Fibroblast of mammary gland (primary cell): ENCODE data around the gene LRRC3C.

Experiments
- DNase-seq: peaks from one replicate; pipeline ENCODE4 v3.0.0-alpha.2; 2010; ENCODE audit warnings: low read depth
- H3K4me3 ChIP-seq: 2 replicates; pipeline ENCODE4 v1.5.1; 2011; ENCODE audit warnings: low read depth, mild to moderate bottlenecking, low read length, moderate library complexity; ENCODE audit not compliant: control insufficient read depth
- TF ChIP-seq, protein P1 (sequence below): conservative IDR thresholded peaks from 2 replicates; pipeline ENCODE4 v1.5.1; 2011; ENCODE audit warnings: low read depth, low read length, inconsistent platforms; ENCODE audit not compliant: control insufficient read depth, insufficient read depth

LRRC3C gene

DNA sequence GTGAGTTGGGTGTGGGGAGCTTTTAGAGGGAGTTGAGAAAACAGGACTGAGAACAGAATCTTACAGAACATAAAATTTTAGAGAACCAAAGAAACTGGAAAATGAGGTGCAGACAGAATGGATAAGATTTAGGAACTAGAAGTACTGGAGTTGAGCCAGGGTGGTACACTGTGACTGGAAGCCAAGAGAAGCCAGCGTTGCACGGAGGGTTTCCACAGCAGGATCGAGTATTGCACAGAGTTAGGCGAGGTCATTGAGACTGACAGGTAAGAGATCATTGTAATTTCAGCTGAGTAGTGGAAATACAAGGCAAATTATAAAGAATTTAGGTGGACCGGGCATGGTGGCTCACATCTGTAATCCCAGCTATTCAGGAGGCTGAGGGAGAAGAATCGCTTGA is 41.8 kb downstream of the LRRC3C start:
- no peak overlapping the region for H3K4me3 ChIP-seq
- TF ChIP-seq, protein P1, sequence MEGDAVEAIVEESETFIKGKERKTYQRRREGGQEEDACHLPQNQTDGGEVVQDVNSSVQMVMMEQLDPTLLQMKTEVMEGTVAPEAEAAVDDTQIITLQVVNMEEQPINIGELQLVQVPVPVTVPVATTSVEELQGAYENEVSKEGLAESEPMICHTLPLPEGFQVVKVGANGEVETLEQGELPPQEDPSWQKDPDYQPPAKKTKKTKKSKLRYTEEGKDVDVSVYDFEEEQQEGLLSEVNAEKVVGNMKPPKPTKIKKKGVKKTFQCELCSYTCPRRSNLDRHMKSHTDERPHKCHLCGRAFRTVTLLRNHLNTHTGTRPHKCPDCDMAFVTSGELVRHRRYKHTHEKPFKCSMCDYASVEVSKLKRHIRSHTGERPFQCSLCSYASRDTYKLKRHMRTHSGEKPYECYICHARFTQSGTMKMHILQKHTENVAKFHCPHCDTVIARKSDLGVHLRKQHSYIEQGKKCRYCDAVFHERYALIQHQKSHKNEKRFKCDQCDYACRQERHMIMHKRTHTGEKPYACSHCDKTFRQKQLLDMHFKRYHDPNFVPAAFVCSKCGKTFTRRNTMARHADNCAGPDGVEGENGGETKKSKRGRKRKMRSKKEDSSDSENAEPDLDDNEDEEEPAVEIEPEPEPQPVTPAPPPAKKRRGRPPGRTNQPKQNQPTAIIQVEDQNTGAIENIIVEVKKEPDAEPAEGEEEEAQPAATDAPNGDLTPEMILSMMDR: no peak
- DNase-seq: no peak

DNA sequence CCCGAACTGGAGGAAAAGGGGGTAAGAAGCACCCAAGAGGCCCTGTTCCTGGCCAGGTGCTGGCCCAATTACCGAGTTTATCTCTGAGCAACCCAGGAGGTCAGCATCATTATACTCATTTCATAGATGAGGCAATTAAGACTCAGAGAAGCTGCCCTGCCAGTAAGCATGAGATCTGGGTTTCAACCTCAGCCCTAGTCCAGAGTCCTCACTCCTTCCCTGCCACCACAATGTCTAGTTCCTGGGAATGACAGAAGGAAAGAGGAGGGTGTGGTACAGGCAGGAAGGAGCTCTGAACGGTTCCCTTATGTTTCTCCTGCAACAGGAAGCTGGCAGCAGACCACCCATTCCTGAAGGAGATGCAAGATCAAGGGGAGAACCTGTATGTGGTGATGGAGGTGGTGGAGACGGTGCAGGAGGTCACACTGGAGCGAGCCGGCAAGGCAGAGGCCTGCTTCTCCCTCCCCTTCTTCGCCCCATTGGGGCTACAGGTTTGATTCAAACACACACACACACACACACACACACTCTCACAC is 42.7 kb downstream of the LRRC3C start:
- DNase-seq: no peak
- no peak overlapping the region for H3K4me3 ChIP-seq
- TF ChIP-seq, protein P1: no peak

DNA sequence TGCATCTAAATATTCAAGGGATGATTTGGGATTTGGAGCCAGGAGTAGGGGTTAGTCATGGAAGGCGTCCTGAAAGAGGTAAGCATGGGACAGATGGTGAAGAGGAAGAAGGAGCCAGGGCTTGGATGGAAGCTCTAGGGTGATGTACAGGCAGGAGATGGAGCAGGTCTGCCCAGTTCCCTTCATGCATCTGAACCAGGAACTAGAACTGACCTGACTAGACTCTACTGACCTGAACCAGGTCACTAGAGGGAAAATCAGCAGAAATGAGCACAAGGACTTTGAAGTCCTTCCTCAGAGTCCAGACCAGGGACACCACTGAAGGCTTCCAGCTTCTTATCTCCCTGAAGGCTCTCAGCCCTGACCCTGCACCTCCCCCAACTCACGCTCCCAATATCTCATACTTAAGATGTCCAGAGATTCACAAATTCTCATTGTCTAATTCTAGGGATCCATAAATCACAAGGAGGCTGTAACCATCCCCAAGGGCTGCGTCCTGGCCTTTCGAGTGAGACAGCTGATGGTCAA is 43.6 kb downstream of the LRRC3C start:
- DNase-seq: no peak
- no peak overlapping the region for H3K4me3 ChIP-seq
- TF ChIP-seq, protein P1: no peak

DNA sequence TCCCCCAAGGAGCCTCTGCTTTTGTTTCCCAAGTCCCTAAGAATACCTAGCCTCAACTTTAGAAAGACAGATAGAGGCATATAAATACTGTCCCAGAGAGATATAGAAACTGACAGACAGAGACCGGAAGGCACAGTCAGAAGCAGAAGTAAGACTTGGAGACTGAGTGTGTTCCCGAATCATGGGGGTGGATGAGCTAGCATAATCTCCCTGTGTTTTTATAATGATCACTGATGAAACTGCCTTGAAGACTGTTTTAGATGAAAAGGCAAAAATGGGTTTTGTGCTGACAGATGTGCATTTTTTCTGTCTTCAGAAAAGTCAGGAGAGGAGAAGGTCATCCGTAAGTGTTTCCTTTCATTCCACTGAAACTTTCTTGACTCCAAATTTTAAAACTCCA is 44.7 kb downstream of the LRRC3C start:
- DNase-seq: peak; percentile 38
- H3K4me3 ChIP-seq: no peak overlapping the region
- TF ChIP-seq, protein P1: no peak

- TF ChIP-seq, protein P1: no peak
- peak; percentile 70 for DNase-seq
- H3K4me3 ChIP-seq: no peak overlapping the region
These were observed 46.0 kb downstream of the LRRC3C start for GRCh38 chr17:39973496-39973895.

DNA sequence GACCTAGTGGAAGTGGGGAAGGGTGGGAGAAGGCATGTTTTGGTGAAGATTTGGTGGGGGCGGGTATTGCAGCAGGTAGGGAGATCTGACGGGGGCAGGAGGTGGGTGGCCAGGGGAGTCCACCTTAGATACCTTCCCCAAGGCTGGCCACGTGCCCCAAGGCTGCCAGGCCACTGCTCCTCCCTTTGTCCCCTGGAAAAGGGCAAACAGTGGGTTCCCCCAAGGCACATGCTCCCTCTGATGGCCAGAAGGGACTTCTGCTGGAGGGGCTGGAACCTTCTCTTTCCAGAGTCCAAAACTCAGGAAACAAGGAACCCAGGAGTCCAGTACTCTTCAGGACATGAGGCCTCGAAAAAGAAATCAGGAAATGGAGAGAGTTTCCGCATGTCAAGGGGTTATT is 46.9 kb downstream of the LRRC3C start:
- no peak for DNase-seq
- TF ChIP-seq, protein P1: no peak
- no peak overlapping the region for H3K4me3 ChIP-seq

DNA sequence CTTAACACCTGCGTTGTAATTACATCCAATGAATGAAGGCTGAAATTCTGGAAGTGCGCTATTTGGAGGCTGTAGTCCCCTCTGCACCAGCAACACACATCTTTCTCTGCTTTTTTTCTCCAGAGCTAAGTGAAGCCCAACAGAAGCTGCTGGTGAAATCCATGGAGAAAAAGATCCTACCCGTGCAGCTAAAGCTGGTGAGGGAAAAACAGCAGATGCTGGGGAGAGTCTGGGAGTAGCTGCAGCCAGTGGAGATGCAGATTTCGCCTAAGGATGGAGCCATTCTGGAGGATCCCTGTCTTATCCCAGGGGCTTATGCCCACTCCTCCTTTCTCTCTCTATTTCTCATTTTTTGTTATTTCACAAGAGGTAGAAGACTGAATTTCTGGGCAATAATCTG is 48.3 kb downstream of the LRRC3C start:
- no peak overlapping the region for H3K4me3 ChIP-seq
- DNase-seq: no peak
- TF ChIP-seq, protein P1: no peak
